BLaER1 treated with 17β-estradiol and CSF1 and Interleukin-3, amounts not matched to agents 10 nM and 100 nM (cell line): ENCODE data around the gene SLC4A8.
"Not testable (repeated sequence)": the region's sequence is repeated elsewhere in the genome, so short reads cannot be mapped to it uniquely, and the experiment has no call there.

Source experiments
- H3K27ac ChIP-seq, 11 experiments: shearing (Covaris generic); formaldehyde crosslinking; 2 replicates each; pipeline ENCODE4 v1.8.1; 2022
- H3K27me3 ChIP-seq, 11 experiments: shearing (Covaris generic); formaldehyde crosslinking; 2 replicates each; pipeline ENCODE4 v1.8.1; 2022
- H3K36me3 ChIP-seq, 11 experiments: shearing (Covaris generic); formaldehyde crosslinking; 2 replicates each; pipeline ENCODE4 v1.8.1; 2022
- H3K4me1 ChIP-seq, 10 experiments: shearing (Covaris generic); formaldehyde crosslinking; 2 replicates each; pipeline ENCODE4 v1.8.1; 2022
- H3K4me2 ChIP-seq, 11 experiments: shearing (Covaris generic); formaldehyde crosslinking; 2 replicates each; pipeline ENCODE4 v1.8.1; 2022
- H3K4me3 ChIP-seq, 10 experiments: shearing (Covaris generic); formaldehyde crosslinking; 2 replicates each; pipeline ENCODE4 v1.8.1; 2022
- H3K9ac ChIP-seq, 11 experiments: shearing (Covaris generic); formaldehyde crosslinking; 2 replicates each; pipeline ENCODE4 v1.8.1; 2022
- H3K9me3 ChIP-seq, 11 experiments: shearing (Covaris generic); formaldehyde crosslinking; replicated peaks in 1 of 11; 2 replicates each; pipeline ENCODE4 v1.8.1; 2022
- H4K20me1 ChIP-seq, 11 experiments: shearing (Covaris generic); formaldehyde crosslinking; 2 replicates each; pipeline ENCODE4 v1.8.1; 2022
- Cebpa-rat ChIP-seq, 11 experiments: shearing (Covaris generic); IDR thresholded peaks; 2 replicates each; pipeline ENCODE4 v1.8.1; 2022

The SLC4A8 gene

DNA sequence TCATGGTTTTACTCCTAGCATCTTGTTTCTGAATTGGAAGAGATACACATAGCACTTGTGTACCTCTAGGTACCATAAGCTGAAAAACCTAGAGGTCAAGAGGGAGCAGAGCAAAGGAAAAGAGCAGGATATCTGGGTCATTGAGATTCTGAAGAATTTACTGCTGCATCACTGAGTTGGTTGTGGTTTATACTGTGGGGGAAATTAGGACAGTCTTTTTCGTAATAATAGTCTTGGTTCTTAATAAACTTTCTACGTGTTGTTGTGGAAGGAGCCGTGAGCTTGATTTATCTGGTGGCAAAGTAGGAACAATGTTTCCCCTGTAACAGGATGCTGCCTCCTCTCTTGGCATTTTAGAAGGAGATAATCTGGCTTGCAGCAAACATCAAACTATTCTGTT, 80.2 kb downstream of the SLC4A8 start:
- Histone ChIP-seq H3K36me3 (no peaks in the 10 kb centered on the region), H3K27ac (no peak overlapping the region), H3K4me1 (peaks cover 0 to 5% (median 1%) of the 10 kb centered on the region in 10 experiments; a peak in 7 of 20 replicates), H3K27me3 (no peaks in the 10 kb centered on the region), H3K4me2 (peak overlapping the region in 1 of 11 experiments; percentile 18; a peak in 4 of 22 replicates), H3K9ac (no peak overlapping the region), H3K4me3 (no peak overlapping the region), H3K9me3 (no peaks in the 10 kb centered on the region; a peak in 1 of 22 replicates), H4K20me1 (no peaks in the 10 kb centered on the region)
- no peak for TF ChIP-seq Cebpa-rat (IDR thresholded peaks at IDR 0.05)

DNA sequence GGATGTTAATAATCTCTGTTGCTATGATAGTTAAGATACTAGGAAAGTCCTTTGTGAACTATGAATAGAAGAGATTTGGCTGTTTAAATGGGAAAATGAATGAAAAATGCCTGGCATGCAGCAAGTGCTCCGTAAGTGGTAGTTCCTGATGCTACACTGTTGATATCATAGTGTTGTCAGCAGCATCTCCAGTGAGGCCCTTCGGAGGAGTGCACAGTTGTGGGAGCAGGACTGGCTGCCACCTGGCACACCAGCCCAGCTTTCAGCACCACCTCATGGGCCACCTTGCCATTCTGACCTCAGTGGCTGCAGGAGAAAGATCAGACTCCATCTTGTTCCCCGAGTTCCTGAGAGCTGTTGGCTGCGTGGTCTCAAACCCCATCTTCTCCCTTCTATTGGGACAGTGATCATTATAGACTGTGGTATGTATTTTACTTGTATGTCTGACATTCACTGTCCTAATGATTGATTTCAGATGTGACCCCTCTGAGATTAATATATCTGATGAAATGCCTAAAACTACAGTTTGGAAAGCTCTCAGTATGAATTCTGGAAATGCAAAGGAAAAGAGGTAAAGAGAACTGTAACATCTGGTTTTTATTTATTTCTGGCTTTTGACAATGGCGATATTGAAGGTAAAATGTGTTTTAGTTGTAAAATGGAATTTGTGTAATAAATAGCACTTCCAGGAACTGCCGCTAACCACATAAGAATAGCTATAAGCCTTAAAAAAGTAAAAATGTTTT, 80.9 kb downstream of the SLC4A8 start:
- Histone ChIP-seq H3K9ac (no peak overlapping the region), H4K20me1 (no peaks in the 10 kb centered on the region), H3K9me3 (no peaks in the 10 kb centered on the region; a peak in 1 of 22 replicates), H3K4me3 (no peak overlapping the region), H3K27me3 (no peaks in the 10 kb centered on the region), H3K36me3 (no peaks in the 10 kb centered on the region), H3K4me1 (peaks cover 0 to 5% (median 1%) of the 10 kb centered on the region in 10 experiments; a peak in 7 of 20 replicates), H3K27ac (no peak overlapping the region), H3K4me2 (peak overlapping the region in 1 of 11 experiments; percentile 18; a peak in 1 of 22 replicates)
- no peak for TF ChIP-seq Cebpa-rat (IDR thresholded peaks at IDR 0.05)

DNA sequence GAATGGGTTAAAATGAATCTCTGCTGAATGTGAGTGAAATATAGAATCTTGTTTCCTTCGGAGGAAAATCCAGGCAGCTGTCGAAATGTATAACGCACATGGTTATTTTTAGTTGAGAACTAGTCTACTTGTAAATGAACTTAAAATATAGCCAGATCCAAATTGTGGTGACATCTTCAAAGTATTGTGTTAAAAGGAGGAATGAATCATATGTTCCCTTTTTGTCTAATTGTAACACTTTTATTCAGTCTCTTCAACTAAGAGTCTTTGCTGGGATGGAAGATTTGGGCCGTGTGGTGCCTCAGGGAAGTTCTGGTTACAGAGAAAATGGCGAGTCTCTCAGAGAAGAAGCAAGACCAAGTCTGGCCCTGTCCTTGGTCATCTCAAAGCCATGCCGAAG, 82.5 kb downstream of the SLC4A8 start:
- no peak overlapping the region for H3K9ac ChIP-seq
- no peak overlapping the region for H3K4me2 ChIP-seq
- H3K4me1 ChIP-seq, result peaks cover 0 to 4% (median 1%) of the 10 kb centered on the region in 10 experiments; a peak in 7 of 20 replicates
- no peak for TF ChIP-seq Cebpa-rat (IDR thresholded peaks at IDR 0.05)
- no peaks in the 10 kb centered on the region for H3K27me3 ChIP-seq
- H3K9me3 ChIP-seq, result no peaks in the 10 kb centered on the region
- no peak overlapping the region for H3K4me3 ChIP-seq
- H3K27ac ChIP-seq, result no peak overlapping the region
- H4K20me1 ChIP-seq, result no peaks in the 10 kb centered on the region
- H3K36me3 ChIP-seq, result no peaks in the 10 kb centered on the region

DNA sequence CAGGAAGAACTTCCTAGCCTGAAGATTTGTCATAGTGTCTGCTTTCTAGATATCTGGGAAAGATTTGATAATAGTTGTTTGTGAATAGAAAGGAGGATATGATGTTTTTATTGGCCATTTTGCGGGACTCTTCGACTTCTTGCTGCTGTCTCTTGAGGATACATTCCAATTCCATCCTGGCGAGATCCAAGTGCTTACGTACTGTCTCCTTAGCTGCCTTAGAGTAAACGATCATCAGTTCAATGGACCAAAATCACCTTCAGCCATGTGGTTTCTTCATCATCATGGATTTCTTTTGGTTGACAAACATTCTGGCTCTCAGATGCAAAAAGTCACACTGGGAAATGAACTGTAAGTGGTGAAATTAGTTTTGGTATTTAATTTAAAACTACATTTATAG, 83.7 kb downstream of the SLC4A8 start:
- Histone ChIP-seq H3K4me2 (no peak overlapping the region), H3K4me3 (no peak overlapping the region), H3K9me3 (no peaks in the 10 kb centered on the region), H4K20me1 (no peaks in the 10 kb centered on the region), H3K4me1 (peaks cover 0 to 4% (median 0%) of the 10 kb centered on the region in 10 experiments; a peak in 3 of 20 replicates), H3K27ac (no peak overlapping the region), H3K27me3 (no peaks in the 10 kb centered on the region), H3K9ac (no peak overlapping the region), H3K36me3 (no peaks in the 10 kb centered on the region)
- TF ChIP-seq Cebpa-rat (IDR thresholded peaks at IDR 0.05), result no peak

DNA sequence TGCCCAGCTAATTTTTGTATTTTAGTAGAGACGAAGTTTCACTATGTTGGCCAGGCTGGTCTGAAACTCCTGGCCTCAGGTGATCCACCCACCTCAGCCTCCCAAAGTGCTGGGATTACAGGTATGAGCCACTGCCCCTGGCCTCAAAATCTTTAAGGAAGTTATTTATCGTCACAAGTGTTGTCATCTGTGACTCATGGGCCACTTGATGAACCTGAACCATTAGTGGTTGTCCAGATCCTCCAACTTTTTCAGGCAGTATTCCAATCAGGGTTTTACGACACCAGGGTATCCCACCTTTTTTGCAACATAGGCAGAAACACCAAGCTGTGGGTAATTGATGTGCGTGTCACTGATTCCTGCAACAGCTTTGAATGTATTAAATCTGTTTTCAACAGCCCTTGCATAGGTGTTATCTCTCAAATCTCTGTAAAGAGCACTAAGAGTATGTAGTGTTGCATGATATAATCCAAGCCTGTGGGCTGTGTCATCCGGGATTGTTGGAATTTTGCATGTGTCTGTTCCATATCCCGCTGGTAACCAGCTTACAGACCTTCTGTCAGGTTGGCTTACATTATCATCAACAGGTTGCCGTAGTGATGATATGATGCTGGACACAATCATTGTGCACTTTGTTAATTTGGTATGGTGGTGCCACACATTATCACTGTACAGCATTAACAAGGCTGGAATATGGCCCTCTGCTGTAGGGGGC, 87.1 kb downstream of the SLC4A8 start:
- H4K20me1 ChIP-seq, result no peaks in the 10 kb centered on the region
- H3K4me1 ChIP-seq, result no peaks in the 10 kb centered on the region
- H3K4me3 ChIP-seq, result no peak overlapping the region
- no peaks in the 10 kb centered on the region for H3K27me3 ChIP-seq
- no peak overlapping the region for H3K27ac ChIP-seq
- H3K4me2 ChIP-seq, result no peak overlapping the region
- H3K9ac ChIP-seq, result no peak overlapping the region
- no peaks in the 10 kb centered on the region for H3K36me3 ChIP-seq
- H3K9me3 ChIP-seq, result no peaks in the 10 kb centered on the region
- TF ChIP-seq Cebpa-rat (IDR thresholded peaks at IDR 0.05), result no peak

DNA sequence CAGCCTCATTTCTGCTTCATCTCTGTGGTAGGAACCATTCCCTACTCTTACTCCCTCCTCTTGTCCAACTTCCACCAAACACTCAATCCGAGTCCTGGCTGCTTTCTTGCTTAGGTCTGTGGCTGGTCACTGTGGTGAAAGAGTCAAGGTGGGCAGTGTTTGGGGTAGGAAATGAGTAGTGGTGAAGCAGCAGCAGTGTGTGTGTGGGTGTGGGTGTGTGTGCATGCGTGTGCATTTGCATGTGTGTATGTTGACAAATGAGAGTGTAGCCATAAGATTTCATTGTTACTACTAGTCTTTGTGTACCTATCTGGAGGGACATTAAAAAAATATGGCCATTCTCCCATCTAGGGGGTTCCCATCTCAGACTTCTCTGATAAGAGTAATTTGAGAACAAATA, 87.8 kb downstream of the SLC4A8 start:
- Histone ChIP-seq H3K27me3 (no peaks in the 10 kb centered on the region), H3K4me3 (no peak overlapping the region), H3K27ac (no peak overlapping the region), H4K20me1 (no peaks in the 10 kb centered on the region), H3K9me3 (no peaks in the 10 kb centered on the region), H3K36me3 (no peaks in the 10 kb centered on the region), H3K4me2 (no peak overlapping the region), H3K4me1 (no peaks in the 10 kb centered on the region), H3K9ac (no peak overlapping the region)
- no peak for TF ChIP-seq Cebpa-rat (IDR thresholded peaks at IDR 0.05)

DNA sequence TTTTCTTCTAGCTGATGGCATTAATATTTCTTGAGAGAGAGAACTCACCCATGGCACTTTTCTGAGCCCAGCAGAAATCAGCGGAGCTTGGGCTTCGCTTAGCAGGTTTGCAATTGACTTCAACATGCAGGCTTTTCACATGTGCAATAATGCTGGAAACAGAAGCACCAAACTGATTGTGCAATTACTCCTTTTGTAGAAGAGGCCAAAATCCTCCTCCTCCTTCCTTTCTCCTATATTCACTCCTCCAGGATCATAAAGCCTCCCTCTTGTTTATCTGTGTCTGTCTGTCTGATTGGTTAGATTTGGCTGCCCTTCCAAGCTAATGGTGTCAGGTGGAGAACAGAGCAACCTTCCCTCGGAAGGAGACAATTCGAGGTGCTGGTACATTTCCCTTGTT, 90.4 kb downstream of the SLC4A8 start:
- not testable (repeated sequence) for H3K4me1 ChIP-seq, H3K9me3 ChIP-seq, H3K4me2 ChIP-seq, H4K20me1 ChIP-seq, H3K36me3 ChIP-seq, H3K4me3 ChIP-seq, H3K27ac ChIP-seq, H3K9ac ChIP-seq, H3K27me3 ChIP-seq
- TF ChIP-seq Cebpa-rat (IDR thresholded peaks at IDR 0.05), result 0 out of 22 replicates have a peak, but pooled peaks of 1 of the 11 experiments have one; percentile 13

DNA sequence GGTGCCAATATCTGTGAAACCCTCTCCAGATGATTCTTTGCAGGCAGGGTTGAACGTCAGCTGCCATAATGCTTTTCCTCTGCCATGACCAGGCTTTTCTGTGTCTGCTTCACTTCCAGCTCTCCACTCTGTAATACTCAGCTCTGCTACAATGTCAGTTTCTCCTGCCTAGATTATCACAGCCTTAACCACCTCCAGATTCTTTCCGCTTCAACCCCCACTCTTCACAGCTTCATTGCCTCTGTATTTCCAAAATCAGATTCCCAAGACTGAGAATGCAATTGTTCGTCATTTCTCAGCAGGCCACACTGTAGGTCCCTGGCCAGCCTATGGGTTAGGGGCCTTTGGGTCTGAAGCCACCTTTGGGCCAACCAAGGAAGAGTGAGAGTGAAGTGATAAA, 92.7 kb downstream of the SLC4A8 start:
- no peak overlapping the region for H3K9ac ChIP-seq
- no peaks in the 10 kb centered on the region for H3K9me3 ChIP-seq
- no peaks in the 10 kb centered on the region for H3K27me3 ChIP-seq
- no peak overlapping the region for H3K4me2 ChIP-seq
- TF ChIP-seq Cebpa-rat (IDR thresholded peaks at IDR 0.05), result no peak
- H4K20me1 ChIP-seq, result no peaks in the 10 kb centered on the region
- no peaks in the 10 kb centered on the region for H3K36me3 ChIP-seq
- H3K27ac ChIP-seq, result no peak overlapping the region
- no peak overlapping the region for H3K4me3 ChIP-seq
- no peaks in the 10 kb centered on the region for H3K4me1 ChIP-seq

DNA sequence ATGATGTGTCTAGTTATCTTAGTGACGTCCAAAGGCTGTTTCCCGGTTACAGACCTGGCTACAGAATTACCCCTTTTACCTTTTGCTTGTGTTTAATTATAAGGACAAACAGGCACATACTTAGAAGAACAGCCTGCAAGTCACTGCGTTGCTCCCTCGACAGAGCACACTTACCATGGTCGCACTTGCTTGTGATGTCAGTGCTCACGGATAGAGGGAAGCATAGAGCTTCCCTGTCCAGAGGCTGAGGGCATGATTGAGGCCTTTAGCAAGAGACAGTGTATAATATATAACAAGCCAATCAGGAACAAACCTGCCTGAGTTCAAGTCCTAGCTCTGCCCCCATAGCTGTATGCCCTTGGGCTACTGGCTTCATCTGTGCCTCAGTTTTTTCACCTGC, 93.2 kb downstream of the SLC4A8 start:
- Histone ChIP-seq H3K4me2 (no peak overlapping the region), H3K27me3 (no peaks in the 10 kb centered on the region), H3K9me3 (no peaks in the 10 kb centered on the region), H3K4me3 (no peak overlapping the region), H4K20me1 (no peaks in the 10 kb centered on the region), H3K9ac (no peak overlapping the region), H3K36me3 (no peaks in the 10 kb centered on the region), H3K27ac (no peak overlapping the region), H3K4me1 (no peaks in the 10 kb centered on the region)
- TF ChIP-seq Cebpa-rat (IDR thresholded peaks at IDR 0.05), result no peak

DNA sequence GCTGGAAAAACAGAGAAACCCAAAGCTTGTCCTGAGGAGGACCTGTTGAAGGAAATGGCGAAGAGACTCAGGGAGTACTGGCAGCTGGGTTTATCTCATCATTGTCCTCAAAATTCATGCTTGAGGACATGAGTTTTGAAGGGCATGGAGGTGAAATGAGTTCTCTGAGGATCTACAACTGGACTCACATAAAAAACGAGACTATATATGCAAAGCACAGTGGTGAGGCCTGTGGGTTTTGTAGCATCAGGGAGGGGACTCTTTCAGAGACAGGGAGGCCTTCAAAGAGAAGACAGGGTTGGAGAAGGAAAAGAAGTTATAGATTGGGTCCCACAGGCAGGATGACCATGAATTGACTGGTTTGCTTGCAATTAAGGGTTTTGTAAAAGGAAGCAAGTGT, 95.1 kb downstream of the SLC4A8 start:
- Histone ChIP-seq H3K9me3 (no peaks in the 10 kb centered on the region), H3K4me3 (no peak overlapping the region), H3K27ac (no peak overlapping the region), H3K4me2 (no peak overlapping the region), H3K4me1 (no peaks in the 10 kb centered on the region; a peak in 1 of 20 replicates), H3K9ac (no peak overlapping the region), H4K20me1 (no peaks in the 10 kb centered on the region), H3K36me3 (no peaks in the 10 kb centered on the region), H3K27me3 (no peaks in the 10 kb centered on the region)
- no peak for TF ChIP-seq Cebpa-rat (IDR thresholded peaks at IDR 0.05)
